ENCODE data around the gene POPDC2.
"Not testable (repeated sequence)": the region's sequence is repeated elsewhere in the genome, so short reads cannot be mapped to it uniquely, and the experiment has no call there.

DNA sequence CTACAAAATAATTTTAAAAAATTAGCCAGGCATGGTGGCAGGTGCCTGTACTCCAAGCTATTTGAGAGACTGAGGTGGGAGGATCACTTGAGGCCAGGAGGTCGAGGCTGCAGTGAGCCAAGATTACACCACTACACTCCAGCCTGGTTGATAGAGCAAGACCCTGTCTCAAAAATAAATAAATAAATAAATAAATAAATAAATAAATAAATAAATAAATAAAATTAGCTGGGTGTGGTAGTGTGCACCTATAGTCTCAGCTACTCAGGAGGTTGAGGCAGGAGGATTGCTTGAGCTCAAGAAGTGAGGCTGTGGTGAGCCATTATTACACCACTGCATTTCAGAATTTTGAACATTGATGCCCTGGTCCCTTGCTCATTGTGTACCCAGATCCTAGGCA lies 65.5 kb downstream of the POPDC2 start:
- TF ChIP-seq CTCF (IDR thresholded peaks at IDR 0.05); TEAD4 (CRISPR knock-in tag; IDR thresholded peaks at IDR 0.05); CBFB (CRISPR knock-in tag; IDR thresholded peaks at IDR 0.05; ENCODE audit: low read depth); NR2C2 (CRISPR knock-in tag; IDR thresholded peaks at IDR 0.05); MAX (CRISPR knock-in tag; IDR thresholded peaks at IDR 0.05); JUN (CRISPR knock-in tag; IDR thresholded peaks at IDR 0.05); EMX1 (CRISPR knock-in tag; IDR thresholded peaks at IDR 0.05); MXD4 (CRISPR knock-in tag; IDR thresholded peaks at IDR 0.05; ENCODE audit: borderline replicate concordance); E2F5 (CRISPR knock-in tag; IDR thresholded peaks at IDR 0.05); ZNF423 (CRISPR knock-in tag; IDR thresholded peaks at IDR 0.05): not testable (repeated sequence)
